Prostate gland (tissue), 2 donors: ENCODE data around the gene ALDH7A1.

Source experiments
- POLR2A ChIP-seq: fragments of 450-650 bp; IDR thresholded peaks from one replicate; pipeline ENCODE4 v1.6.1; 2016; ENCODE audit warnings: antibody characterized with exemption, mild to moderate bottlenecking
- TF ChIP-seq, protein P1 (sequence below), 4 experiments: fragments of 200-600 bp in 2 of 4; fragments of 450-650 bp in 2 of 4; sonication (generic) in 2 of 4; IDR thresholded peaks; 1 replicate in 3 of 4; 2 replicates in 1 of 4; pipeline ENCODE4 v1.5.1; 2016 to 2019; ENCODE audit warnings: antibody characterized with exemption in 4 of 4, mild to moderate bottlenecking in 2 of 4, moderate library complexity in 2 of 4

DNA sequence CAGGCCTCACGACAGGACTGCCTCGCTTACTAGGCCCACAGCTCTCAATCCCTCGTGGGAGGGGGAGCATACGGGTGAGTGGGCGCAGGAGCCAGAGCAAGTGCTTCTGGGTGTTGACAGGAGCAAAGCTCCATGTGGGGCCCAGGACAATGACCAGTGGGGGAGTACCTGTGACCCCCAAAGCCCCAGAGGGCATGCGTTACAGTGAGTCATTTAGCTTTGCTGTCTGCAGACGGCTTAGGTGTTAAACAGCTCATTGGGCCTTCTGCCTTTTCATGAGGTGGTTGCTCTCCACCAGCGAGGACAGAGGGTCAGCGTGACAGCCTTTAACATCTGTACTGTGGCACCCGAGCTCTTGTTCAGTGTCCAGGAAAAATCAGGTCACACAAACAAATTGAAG is 93.6 kb downstream of the ALDH7A1 start:
- TF ChIP-seq POLR2A: no peak
- TF ChIP-seq, protein P1, sequence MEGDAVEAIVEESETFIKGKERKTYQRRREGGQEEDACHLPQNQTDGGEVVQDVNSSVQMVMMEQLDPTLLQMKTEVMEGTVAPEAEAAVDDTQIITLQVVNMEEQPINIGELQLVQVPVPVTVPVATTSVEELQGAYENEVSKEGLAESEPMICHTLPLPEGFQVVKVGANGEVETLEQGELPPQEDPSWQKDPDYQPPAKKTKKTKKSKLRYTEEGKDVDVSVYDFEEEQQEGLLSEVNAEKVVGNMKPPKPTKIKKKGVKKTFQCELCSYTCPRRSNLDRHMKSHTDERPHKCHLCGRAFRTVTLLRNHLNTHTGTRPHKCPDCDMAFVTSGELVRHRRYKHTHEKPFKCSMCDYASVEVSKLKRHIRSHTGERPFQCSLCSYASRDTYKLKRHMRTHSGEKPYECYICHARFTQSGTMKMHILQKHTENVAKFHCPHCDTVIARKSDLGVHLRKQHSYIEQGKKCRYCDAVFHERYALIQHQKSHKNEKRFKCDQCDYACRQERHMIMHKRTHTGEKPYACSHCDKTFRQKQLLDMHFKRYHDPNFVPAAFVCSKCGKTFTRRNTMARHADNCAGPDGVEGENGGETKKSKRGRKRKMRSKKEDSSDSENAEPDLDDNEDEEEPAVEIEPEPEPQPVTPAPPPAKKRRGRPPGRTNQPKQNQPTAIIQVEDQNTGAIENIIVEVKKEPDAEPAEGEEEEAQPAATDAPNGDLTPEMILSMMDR (IDR thresholded peaks at IDR 0.05): no peak
